Measurements from ENCODE around the gene VASN. TPM values are rescaled to one million over a fixed set of nuclear protein-coding genes. Genes with fewer than 3 reads are reported as not detected.
A peak's percentile ranks its signal among the peaks of the same experiment; 100 is the strongest.

The VASN gene
- total and polyA plus RNA-seq, 9 of the 15 experiments (the other 6 are each of a cell fraction or from before 2014, with no cell fraction given) = 0.01 to 2.5 (median 0.41) TPM; not detected in 1

GRCh38 chr16:4350787-4351659 is 20.6 kb upstream of the VASN start, which contains the start of gene PAM16 (continued):
- TF ChIP-seq ZNF354B (CRISPR knock-in tag; IDR thresholded peaks at IDR 0.05) = no peak
- TF ChIP-seq, protein P1, sequence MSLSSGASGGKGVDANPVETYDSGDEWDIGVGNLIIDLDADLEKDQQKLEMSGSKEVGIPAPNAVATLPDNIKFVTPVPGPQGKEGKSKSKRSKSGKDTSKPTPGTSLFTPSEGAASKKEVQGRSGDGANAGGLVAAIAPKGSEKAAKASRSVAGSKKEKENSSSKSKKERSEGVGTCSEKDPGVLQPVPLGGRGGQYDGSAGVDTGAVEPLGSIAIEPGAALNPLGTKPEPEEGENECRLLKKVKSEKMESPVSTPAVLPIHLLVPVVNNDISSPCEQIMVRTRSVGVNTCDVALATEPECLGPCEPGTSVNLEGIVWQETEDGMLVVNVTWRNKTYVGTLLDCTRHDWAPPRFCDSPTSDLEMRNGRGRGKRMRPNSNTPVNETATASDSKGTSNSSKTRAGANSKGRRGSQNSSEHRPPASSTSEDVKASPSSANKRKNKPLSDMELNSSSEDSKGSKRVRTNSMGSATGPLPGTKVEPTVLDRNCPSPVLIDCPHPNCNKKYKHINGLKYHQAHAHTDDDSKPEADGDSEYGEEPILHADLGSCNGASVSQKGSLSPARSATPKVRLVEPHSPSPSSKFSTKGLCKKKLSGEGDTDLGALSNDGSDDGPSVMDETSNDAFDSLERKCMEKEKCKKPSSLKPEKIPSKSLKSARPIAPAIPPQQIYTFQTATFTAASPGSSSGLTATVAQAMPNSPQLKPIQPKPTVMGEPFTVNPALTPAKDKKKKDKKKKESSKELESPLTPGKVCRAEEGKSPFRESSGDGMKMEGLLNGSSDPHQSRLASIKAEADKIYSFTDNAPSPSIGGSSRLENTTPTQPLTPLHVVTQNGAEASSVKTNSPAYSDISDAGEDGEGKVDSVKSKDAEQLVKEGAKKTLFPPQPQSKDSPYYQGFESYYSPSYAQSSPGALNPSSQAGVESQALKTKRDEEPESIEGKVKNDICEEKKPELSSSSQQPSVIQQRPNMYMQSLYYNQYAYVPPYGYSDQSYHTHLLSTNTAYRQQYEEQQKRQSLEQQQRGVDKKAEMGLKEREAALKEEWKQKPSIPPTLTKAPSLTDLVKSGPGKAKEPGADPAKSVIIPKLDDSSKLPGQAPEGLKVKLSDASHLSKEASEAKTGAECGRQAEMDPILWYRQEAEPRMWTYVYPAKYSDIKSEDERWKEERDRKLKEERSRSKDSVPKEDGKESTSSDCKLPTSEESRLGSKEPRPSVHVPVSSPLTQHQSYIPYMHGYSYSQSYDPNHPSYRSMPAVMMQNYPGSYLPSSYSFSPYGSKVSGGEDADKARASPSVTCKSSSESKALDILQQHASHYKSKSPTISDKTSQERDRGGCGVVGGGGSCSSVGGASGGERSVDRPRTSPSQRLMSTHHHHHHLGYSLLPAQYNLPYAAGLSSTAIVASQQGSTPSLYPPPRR (CRISPR knock-in tag; IDR thresholded peaks at IDR 0.05; ENCODE audit: borderline replicate concordance) = no peak
- TF ChIP-seq MEIS2 (IDR thresholded peaks at IDR 0.05; ENCODE audit: partially characterized antibody) = peak; percentile 86
- TF ChIP-seq ZNF217 (CRISPR knock-in tag; IDR thresholded peaks at IDR 0.05) = no peak
- no peak for TF ChIP-seq NR4A1 (CRISPR knock-in tag; IDR thresholded peaks at IDR 0.05)
- TF ChIP-seq NR4A1 (tag; IDR thresholded peaks at IDR 0.05) = 0 out of 2 replicates have a peak, but pooled peaks have one; percentile 32
- peak; percentile 5; the same call in 1 of the 2 replicates for TF ChIP-seq BHLHE40 (IDR thresholded peaks at IDR 0.05; ENCODE audit: low read length)
- TF ChIP-seq GABPA (tag; conservative IDR thresholded peaks at IDR 0.05; ENCODE audit: low read depth) = peak; percentile 17; the same call in 1 of the 2 replicates
- peak; percentile 43; the same call in 1 of the 2 replicates for TF ChIP-seq NKRF (IDR thresholded peaks at IDR 0.05; ENCODE audit: borderline replicate concordance)
- TF ChIP-seq, protein P2, sequence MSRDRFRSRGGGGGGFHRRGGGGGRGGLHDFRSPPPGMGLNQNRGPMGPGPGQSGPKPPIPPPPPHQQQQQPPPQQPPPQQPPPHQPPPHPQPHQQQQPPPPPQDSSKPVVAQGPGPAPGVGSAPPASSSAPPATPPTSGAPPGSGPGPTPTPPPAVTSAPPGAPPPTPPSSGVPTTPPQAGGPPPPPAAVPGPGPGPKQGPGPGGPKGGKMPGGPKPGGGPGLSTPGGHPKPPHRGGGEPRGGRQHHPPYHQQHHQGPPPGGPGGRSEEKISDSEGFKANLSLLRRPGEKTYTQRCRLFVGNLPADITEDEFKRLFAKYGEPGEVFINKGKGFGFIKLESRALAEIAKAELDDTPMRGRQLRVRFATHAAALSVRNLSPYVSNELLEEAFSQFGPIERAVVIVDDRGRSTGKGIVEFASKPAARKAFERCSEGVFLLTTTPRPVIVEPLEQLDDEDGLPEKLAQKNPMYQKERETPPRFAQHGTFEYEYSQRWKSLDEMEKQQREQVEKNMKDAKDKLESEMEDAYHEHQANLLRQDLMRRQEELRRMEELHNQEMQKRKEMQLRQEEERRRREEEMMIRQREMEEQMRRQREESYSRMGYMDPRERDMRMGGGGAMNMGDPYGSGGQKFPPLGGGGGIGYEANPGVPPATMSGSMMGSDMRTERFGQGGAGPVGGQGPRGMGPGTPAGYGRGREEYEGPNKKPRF (IDR thresholded peaks at IDR 0.05; ENCODE audit: low read depth, low read length) = no peak
- TF ChIP-seq NONO (IDR thresholded peaks at IDR 0.05; ENCODE audit: low read depth in 2 of 2, low read length in 1 of 2) = peak in 1 of 2 experiments; percentile 77; a peak in 2 of 4 replicates
- TF ChIP-seq SMAD1 (IDR thresholded peaks at IDR 0.05; ENCODE audit: low read depth, low read length, partially characterized antibody) = peak; percentile 62
- TF ChIP-seq FOXP4 (CRISPR knock-in tag; IDR thresholded peaks at IDR 0.05; ENCODE audit: borderline replicate concordance) = peak; percentile 80; the same call in 1 of the 2 replicates
- TF ChIP-seq SMAD4 (CRISPR knock-in tag; conservative IDR thresholded peaks at IDR 0.05) = peak; percentile 37; the same call in 1 of the 2 replicates

Data from K562 (cell line).